IPS-NIHi11 (cell line): ENCODE measurements around the gene ELP4.

Experiments used
- DNase-seq: peaks from one replicate; pipeline ENCODE4 v3.0.0; 2012; ENCODE audit warnings: mixed read lengths, low spot score

The ELP4 gene

GRCh38 chr11:31772412-31772811, 262.8 kb downstream of the ELP4 start:
- DNase-seq, result no peak

- DNase-seq, result no peak
These were observed 269.8 kb downstream of the ELP4 start for GRCh38 chr11:31779374-31779791.

DNA sequence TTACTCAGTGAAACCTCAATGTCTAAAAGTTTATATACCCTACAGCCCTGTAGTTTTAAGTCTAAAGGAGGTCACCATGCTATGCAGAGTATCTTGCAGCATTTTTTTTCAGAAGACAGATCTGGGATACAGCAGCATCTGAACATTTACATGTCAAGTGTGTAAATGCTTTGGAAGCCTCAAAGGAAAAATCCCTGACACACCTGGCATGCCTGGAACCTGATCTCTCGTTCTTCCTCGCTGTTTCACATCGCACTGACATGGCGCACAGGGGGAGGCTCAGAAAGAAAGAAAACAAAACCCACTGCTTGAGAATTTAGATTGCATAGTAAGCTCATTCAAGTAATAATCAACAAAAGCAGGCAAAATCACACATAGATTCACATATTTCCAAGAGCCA, 270.5 kb downstream of the ELP4 start:
- no peak for DNase-seq

DNA sequence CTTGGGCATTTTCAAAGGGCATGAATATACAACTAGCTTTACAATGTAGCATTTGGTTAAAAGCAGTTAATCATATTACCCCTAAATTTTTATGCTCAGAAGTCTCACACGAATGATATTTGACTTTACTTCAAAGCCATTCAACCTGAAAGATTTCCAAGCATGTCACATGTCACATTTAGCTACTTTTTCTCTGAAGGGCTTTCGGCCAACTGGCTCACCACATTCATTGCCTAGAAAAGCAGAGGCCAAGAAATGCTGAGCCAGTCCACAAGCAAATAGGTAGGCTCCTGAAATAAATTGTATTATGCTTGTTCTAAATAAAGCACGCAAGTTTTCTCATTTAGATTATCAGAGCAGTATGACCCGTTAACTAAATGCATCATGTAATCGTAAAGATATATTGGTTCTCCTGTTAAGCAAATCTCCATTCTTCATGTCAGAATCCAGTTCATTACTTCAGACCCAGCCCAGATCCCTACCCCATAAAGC, 271.0 kb downstream of the ELP4 start:
- no peak for DNase-seq

- DNase-seq, result no peak
These were observed 272.7 kb downstream of the ELP4 start for GRCh38 chr11:31782257-31782656.

DNA sequence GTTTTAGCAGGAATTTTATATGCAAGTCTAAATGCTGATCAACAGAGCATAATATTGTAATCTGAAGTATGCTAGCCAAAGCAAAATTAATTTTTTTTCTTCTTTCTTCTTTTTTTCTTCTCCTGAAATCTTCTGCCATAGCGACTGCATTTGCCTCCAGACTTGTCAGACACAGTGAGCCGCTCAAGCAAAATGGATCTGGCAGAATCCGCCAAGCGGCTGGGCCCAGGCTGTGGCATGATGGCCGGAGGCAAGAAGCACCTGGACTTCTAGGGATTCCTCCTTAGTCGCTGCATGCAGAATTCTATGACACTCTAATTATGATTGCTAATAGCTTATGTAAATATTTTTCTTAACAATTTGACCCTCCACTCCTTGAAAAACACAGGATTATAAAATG, 273.7 kb downstream of the ELP4 start:
- no peak for DNase-seq

DNA sequence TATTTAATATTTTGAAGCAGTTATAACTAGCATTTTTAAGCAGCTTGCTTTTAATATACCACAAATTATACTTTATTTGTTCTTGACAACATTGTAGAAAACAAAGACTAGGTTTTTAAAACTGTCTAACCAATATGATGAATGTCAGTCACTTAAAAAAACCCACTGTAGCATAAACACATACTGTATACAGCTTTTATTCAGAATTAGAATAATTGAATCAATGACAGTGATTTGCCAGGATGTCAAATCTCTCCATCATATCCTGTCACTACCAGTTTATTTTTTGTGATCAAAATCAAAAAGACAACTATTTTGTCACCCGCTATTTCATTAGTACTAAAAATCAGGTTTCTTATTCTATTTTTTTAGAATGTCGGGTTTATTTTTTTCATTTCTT, 275.0 kb downstream of the ELP4 start:
- no peak for DNase-seq

DNA sequence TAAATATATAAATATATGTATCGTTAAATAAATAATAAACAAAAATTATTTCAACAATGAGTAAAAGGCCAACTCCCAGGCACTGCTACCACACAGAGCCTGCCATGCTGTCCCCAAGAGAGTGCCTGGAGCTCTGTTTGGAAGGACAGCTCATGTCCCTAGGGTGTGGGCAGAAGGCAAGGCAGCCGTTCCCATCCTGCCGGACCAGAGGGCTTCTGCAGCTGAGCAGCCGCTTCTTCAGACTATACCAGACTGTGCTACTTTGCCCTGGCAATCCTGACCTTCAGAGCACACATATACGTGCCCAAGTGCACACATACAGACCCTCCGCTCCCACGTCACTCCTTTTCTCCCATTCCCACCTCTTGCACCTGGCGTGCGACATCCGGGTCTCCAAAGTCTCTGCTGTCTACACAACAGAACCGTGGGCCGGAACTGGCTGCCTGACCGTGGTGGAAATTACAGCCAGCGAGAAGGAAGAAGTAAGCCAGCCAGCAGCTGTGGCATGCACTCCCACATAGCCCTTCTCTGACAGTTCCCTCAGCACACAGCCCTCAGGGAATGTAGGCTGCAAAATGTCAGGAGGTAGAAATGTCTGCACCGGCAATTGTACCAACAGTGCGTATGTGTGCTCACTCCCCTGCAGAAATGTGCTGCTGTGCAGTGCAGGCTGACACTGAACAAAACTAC, 277.6 kb downstream of the ELP4 start:
- DNase-seq, result no peak

GRCh38 chr11:31788085-31788484, 278.5 kb downstream of the ELP4 start:
- DNase-seq, result no peak

DNA sequence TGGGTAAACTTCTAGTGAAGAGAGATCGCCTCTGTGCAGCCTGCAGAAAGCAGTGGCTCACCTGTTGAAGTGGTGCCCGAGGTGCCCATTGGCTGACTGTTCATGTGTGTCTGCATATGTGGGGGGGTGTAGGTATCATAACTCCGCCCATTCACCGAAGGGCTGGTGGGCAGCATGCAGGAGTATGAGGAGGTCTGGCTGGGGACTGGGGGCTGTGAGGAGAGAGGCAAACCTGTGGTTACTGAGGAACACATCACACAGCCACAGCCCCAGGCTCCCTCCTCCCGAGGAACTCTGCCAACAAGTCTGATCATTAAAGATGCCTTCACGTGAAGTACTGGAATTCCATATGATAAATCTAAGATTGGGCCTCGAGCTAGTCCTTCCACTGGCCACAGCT, 281.1 kb downstream of the ELP4 start:
- DNase-seq, result no peak

DNA sequence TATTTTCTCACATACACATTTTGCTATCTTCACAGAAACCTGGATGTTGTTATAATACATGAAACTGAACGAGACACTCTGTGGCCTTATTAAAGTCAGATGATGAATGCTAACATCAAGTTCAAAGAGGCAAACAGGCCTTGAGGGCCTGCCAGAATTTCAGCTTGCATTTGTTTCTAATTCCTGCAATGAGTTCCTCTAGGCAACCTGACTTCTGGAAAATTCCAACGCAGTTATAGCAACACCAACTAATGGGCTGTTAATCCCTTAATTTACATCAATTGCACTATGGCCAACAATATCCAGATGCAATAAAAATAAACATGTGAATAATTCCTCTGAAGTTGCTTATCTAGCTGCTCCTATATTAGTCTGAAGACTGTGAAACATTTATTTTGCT, 282.5 kb downstream of the ELP4 start:
- no peak for DNase-seq

DNA sequence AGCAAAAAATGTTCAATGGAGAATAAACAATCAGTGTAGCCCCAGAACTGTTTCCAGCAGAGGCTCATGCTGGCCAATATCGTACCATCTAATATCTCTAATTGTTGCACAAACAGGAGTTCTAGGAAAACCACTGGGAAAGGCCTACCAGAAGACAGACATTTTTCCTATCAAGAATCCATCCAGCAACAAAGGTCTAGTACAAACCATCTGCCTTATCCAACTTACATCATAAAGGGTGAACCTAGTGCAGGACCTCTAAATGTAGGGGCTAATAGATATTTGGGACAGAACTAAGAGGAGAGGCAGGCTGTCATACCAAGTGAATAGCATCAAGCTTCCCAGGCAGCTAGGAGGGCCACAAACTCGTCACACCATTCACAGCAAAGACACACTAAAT, 282.9 kb downstream of the ELP4 start:
- no peak for DNase-seq

DNA sequence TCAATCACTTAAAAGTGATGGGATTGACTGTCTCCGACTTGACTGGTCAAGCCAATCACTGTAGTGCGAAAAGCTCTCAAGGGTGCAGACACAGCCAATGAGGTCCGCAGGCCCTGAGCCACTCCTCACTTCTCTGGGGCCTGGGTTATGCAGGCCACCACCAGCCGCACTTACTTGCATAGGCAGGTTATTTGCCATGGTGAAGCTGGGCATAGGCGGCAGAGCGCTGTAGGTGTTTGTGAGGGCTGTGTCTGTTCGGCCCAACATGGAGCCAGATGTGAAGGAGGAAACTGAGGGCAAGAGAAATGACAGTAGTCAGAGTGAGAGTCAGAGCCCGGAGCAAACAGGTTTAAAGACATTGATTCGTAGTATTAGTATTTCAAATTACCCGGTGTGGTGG, 283.7 kb downstream of the ELP4 start:
- DNase-seq, result no peak

DNA sequence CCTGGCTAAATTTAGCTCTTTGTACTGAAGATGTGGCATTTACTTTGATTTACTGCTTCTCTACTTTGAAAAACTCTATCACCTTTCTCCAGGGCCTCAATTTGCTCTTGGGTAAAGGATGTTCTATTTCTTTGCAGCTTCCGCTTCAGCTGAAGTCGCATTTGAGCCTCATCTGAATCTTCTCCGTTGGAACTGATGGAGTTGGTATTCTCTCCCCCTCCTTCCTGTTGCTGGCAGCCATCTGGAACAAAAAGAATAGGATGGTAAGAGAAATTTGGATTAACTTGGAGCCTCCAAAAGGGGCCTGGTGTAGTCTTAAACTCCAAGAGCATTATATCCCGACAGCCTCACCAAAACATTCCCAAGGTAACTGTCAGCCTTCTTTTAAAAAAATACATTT, 285.0 kb downstream of the ELP4 start:
- no peak for DNase-seq

DNA sequence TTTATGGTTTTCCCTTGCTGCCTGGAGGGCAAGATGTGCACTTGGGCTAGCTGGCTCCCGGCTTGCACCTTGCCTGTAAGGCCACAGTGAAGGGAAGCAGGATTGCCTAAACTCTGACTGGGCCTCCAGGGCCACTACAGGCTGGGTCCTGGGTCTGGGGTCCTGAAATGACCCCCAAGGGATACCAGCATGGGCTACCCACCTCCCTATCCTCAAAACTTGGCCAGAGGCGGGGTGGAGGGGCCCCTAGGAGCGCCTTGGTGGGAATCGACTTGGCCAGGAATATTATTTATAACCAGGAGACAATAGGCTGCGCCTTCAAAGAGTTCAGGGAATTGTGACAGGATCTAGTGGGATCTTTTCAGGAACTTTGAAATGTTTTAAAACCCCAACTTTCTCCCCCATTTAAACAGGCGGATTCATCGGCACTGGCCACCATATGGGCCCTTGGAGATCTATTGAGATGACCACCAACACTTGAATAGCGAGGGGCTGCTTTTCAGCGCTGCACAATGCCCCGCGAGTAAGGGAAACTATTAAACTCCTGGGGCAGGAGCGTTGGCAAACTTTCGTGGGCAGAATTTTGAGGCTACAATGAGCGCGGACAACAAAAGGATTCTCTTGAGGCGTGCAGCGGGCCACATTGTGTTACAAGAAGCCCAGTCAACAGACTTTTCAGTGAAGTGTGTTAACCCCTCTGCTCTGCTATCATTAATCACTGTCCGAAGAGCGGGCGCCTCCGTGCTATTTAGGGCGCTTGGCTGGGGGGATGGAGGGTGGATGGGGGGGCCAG, 286.3 kb downstream of the ELP4 start:
- DNase-seq, result no peak

GRCh38 chr11:31796499-31797189, 287.1 kb downstream of the ELP4 start:
- DNase-seq, result no peak

DNA sequence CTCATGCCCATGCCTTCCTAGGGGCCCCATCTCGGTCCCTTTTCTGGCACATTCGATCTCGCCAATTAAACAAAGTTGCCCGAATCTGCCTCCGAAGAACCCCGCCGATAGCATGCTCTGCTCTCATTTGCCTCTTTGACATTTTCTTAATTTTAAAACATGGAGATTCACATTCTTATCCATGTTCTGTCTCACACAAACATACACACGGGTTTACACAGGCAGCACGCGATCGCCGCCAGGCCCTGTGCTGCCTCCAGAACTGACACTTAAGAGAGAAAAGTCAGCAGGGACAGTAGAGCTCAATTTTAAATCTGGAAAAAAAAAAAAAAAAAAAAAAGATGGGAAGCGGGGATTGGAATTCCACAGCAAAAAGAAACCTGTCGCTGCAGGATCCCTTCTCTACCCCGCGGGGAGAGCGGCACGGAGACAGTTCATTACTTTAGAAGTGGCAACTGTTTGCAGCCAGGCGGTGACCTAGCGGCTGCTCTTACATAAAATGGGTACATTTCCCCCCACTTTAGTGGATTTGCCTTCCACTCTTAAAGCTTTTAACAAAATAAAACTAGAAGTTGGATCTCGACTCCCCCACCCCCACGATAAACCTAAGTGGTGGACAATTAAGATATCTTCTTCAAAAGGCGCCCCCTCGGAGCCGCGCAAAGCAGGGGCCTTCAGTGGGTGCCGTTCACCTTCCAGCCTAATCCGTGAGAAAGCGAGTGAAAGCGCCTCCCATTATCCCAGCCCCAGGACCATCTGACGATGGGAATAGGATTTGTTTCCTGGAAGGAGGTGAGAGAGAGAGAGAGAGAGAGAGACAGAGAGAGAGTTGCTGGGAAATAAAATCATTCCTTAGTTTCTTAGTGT, 287.9 kb downstream of the ELP4 start:
- no peak for DNase-seq

- no peak for DNase-seq
These were observed 288.5 kb downstream of the ELP4 start for GRCh38 chr11:31798057-31798553.

DNA sequence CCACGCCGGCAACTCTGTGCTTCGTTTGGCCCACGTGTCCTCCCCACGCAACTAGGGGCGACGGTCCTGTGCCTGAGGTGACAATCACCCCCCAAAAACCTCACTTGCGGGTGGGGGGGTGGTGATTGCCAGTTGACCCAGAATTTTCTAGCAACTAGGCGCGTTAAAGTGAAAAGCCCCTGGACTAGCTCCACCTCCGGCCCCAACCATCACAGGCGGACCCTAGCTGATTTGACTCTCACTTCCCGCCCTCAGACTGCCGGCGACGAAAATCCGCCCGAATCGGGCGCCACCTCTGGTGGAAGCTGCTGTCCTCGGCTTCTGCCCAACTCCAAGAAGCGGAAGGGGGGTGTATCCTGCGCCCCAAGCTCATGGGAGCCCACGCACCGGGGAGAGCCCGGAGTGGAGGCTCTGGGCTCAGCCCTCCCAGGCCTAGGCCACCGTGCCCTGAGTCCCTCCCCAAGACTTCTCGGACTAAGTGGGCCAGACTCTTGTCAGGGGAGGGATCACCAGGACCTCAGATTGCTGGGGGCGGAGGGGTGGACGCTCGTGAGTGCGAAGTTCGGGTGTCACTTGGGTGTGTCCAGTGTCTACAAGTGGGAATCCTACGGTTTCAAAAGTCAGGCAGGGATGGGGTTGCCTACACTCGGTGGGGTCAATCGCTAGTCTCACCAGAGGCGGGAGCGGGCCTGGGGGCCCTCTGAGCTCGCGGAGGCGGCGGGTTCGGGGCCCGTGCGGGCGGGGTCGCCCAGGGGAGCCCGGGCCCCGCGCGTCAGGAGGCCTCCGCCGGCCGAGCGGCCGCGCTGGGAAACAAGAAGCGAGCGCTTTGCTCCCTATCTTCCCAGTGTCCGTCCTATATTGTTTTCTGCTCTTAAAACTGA, 289.2 kb downstream of the ELP4 start:
- DNase-seq, result peak; percentile 71
